Activated CD8-positive, alpha-beta memory T cell treated with anti-CD3 and anti-CD28 coated beads, Interleukin-2, amount 10 ng/mL, durations not matched to agents 7 days and 5 days (primary cell): Measurements from ENCODE around the gene WDR41. TPM values are rescaled to one million over a fixed set of nuclear protein-coding genes. Genes with fewer than 3 reads are reported as not detected.
"Not testable (repeated sequence)": the region's sequence is repeated elsewhere in the genome, so short reads cannot be mapped to it uniquely, and the experiment has no call there.

Experiments
- ATAC-seq: fragments of 150-1000 bp; cut with Tn5 transposase; one replicate; pipeline ENCODE4 v1.10.0; 2021; ENCODE audit warnings: moderate library complexity
- CTCF ChIA-PET: fragments of 350-600 bp; sonication (Branson Sonifier 250); formaldehyde crosslinking; loops from one replicate; lab custom pipeline; 2021; ENCODE audit warnings: antibody characterized with exemption; lab: Charles Lee
- DNase-seq: peaks from one replicate; pipeline ENCODE4 v3.0.0-alpha.2; 2020
- H3K27ac Mint-ChIP-seq: one replicate; pipeline ENCODE4 v1.8.0; 2021; ENCODE audit warnings: mild to moderate bottlenecking, mixed read lengths
- H3K27me3 Mint-ChIP-seq: one replicate; pipeline ENCODE4 v1.8.0; 2021; ENCODE audit warnings: mixed read lengths
- H3K36me3 Mint-ChIP-seq: one replicate; pipeline ENCODE4 v1.8.0; 2021; ENCODE audit warnings: mild to moderate bottlenecking, mixed read lengths
- H3K4me1 Mint-ChIP-seq: one replicate; pipeline ENCODE4 v1.8.0; 2021; ENCODE audit warnings: mixed read lengths
- H3K4me3 Mint-ChIP-seq: one replicate; pipeline ENCODE4 v1.8.0; 2021; ENCODE audit warnings: mild to moderate bottlenecking, moderate library complexity, mixed read lengths
- H3K9me3 Mint-ChIP-seq: one replicate; pipeline ENCODE4 v1.8.0; 2022; ENCODE audit warnings: low read depth, mixed read lengths
- total RNA-seq, 2 experiments: library from RNA; stranded (reverse); gene quantifications; one replicate each; pipeline ENCODE4 v1.2.3, GENCODE V29; 2021

The WDR41 gene
- total RNA-seq, 2 experiments from 2014 or later, result 33.2 to 35.7 TPM

GRCh38 chr5:77486344-77486962 is 5.7 kb downstream of the WDR41 start:
- Mint-ChIP-seq H3K27ac (no peak overlapping the region), H3K36me3 (peaks cover 41% of the 10 kb centered on the region), H3K27me3 (no peaks in the 10 kb centered on the region), H3K4me1 (peaks cover 16% of the 10 kb centered on the region), H3K9me3 (peaks cover 2% of the 10 kb centered on the region), H3K4me3 (no peak overlapping the region)
- CTCF ChIA-PET, result no interaction called here
- DNase-seq, result no peak
- ATAC-seq, result no peak

DNA sequence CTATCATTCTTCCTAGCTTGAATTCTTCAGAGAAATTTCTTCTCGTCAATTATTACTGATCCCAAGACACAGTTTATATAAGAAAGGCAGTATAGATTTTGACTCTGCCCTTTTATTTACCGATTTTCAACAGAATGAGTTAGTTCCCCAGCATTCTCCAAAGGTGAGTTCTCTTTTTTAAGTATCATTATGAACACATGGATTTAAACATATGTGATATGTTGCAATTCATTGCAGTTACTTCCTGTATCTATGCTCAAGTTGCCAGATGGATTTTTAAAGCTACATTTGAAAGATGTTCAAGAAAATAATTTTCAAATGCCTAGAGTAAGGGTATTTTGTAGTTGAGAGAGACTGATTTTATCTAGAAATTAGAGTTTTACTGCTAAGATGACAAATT is 8.4 kb downstream of the WDR41 start:
- Mint-ChIP-seq H3K9me3 (peaks cover 2% of the 10 kb centered on the region), H3K36me3 (peaks cover 48% of the 10 kb centered on the region), H3K27me3 (no peaks in the 10 kb centered on the region), H3K27ac (no peak overlapping the region), H3K4me1 (peaks cover 5% of the 10 kb centered on the region), H3K4me3 (no peak overlapping the region)
- DNase-seq (no peak), ATAC-seq (no peak)
- CTCF ChIA-PET, result interaction anchor here (1.2 kb wide), 1 partner anchor 9 kb away, joined by 3 read pairs; no protein-coding TSS in a partner anchor

DNA sequence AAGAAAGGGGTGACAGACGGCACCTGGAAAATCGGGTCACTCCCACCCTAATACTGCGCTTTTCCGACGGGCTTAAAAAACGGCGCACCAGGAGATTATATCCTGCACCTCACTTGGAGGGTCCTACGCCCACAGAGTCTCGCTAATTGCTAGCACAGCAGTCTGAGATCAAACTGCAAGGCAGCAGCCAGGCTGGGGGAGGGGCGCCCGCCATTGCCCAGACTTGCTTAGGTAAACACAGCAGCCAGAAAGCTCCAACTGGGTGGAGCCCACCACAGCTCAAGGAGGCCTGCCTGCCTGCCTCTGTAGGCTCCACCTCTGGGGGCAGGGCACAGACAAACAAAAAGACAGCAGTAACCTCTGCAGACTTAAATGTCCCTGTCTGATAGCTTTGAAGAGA is 17.1 kb downstream of the WDR41 start:
- H3K36me3 Mint-ChIP-seq, result peaks cover 39% of the 10 kb centered on the region
- H3K9me3 Mint-ChIP-seq, H3K4me3 Mint-ChIP-seq, CTCF ChIA-PET, H3K27me3 Mint-ChIP-seq, H3K4me1 Mint-ChIP-seq, H3K27ac Mint-ChIP-seq, DNase-seq, ATAC-seq: not testable (repeated sequence)

DNA sequence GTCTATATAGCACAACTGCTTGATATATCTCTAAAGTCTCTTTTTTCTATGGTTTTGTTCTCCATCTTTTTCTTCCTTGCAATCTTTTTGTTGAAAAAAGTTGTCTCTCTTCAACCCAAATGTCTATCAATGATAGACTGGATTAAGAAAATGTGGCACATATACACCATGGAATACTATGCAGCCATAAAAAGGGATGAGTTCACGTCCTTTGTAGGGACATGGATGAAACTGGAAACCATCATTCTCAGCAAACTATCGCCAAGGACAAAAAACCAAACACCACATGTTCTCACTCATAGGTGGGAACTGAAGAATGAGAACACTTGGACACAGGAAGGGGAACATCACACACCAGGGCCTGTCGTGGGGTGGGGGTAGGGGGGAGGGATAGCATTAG is 23.2 kb downstream of the WDR41 start:
- CTCF ChIA-PET, H3K27me3 Mint-ChIP-seq, H3K9me3 Mint-ChIP-seq, H3K4me1 Mint-ChIP-seq, DNase-seq, H3K4me3 Mint-ChIP-seq, ATAC-seq, H3K27ac Mint-ChIP-seq: not testable (repeated sequence)
- peaks cover 45% of the 10 kb centered on the region for H3K36me3 Mint-ChIP-seq

- H3K27me3 Mint-ChIP-seq, result no peaks in the 10 kb centered on the region
These were observed 28.2 kb downstream of the WDR41 start for GRCh38 chr5:77463905-77464304.

GRCh38 chr5:77461287-77461686 is 30.8 kb downstream of the WDR41 start:
- DNase-seq, result no peak
- Mint-ChIP-seq H3K27ac (no peak overlapping the region), H3K9me3 (no peaks in the 10 kb centered on the region), H3K4me1 (peaks cover 6% of the 10 kb centered on the region), H3K36me3 (peaks cover 19% of the 10 kb centered on the region), H3K4me3 (no peak overlapping the region), H3K27me3 (no peaks in the 10 kb centered on the region)
- CTCF ChIA-PET, result no interaction called here
- ATAC-seq, result no peak

More at GRCh38 chr5:77463905-77464304, 28.2 kb downstream of the WDR41 start:
- Mint-ChIP-seq H3K4me3 (no peak overlapping the region), H3K4me1 (peaks cover 6% of the 10 kb centered on the region), H3K9me3 (peaks cover under 1% of the 10 kb centered on the region), H3K36me3 (peaks cover 20% of the 10 kb centered on the region), H3K27ac (no peak overlapping the region)
- ATAC-seq (no peak), DNase-seq (no peak)
- CTCF ChIA-PET, result interaction anchor here (0.7 kb wide), 2 partner anchors 14 to 146 kb away, joined by 3 to 4 read pairs; no protein-coding TSS in a partner anchor

DNA sequence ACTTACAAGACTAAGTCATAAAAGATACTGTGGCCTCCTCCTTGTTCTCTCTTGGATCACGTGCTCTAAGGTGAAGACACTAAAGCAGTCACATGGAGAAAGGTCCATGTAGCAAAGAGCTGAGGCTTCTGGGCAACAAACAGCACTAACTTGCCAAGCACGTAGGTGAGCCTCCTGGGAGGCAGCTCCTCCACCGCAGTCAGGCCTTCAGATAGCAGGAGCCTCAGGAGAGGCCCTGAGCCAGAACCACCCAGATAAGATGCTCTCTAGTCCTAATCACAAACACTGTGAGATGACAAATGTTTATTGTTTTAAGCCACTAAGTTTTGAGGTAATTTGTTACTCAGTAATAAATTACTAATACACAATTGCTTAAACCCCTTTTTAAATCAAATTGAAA is 38.0 kb downstream of the WDR41 start:
- Mint-ChIP-seq H3K9me3 (no peaks in the 10 kb centered on the region), H3K27ac (no peak overlapping the region), H3K4me1 (no peaks in the 10 kb centered on the region), H3K4me3 (no peak overlapping the region), H3K27me3 (no peaks in the 10 kb centered on the region), H3K36me3 (peaks cover 32% of the 10 kb centered on the region)
- DNase-seq, result no peak
- CTCF ChIA-PET, result no interaction called here
- no peak for ATAC-seq

- no peak for ATAC-seq
- H3K4me3 Mint-ChIP-seq, result no peak overlapping the region
- H3K27ac Mint-ChIP-seq, result no peak overlapping the region
- no peaks in the 10 kb centered on the region for H3K27me3 Mint-ChIP-seq
- no peaks in the 10 kb centered on the region for H3K9me3 Mint-ChIP-seq
- CTCF ChIA-PET, result no interaction called here
- peaks cover 43% of the 10 kb centered on the region for H3K36me3 Mint-ChIP-seq
- DNase-seq, result no peak
- no peaks in the 10 kb centered on the region for H3K4me1 Mint-ChIP-seq
These were observed 39.8 kb downstream of the WDR41 start for GRCh38 chr5:77452351-77452750.

DNA sequence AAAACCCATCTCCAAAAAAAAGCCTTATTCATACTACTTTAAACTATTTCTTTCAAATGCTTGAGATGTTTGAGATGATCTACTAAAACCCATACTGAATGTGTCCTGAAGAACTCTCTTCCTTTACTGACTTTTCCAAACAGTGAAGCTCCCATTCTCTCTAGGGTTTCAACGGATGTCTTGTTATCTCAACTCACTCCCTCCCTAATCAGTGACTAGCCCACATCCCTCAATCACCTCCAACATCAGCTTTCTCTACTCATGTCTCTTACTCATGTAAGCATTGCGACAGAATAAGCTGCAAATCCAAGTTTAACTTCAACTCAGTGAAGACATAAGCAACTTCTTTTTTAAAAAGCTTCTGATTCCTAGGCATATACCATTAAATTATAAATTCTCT is 42.1 kb downstream of the WDR41 start:
- no peak overlapping the region for H3K27ac Mint-ChIP-seq
- DNase-seq (no peak), ATAC-seq (no peak)
- H3K9me3 Mint-ChIP-seq, result no peaks in the 10 kb centered on the region
- CTCF ChIA-PET, result interaction anchor here (1.6 to 1.8 kb wide), 2 partner anchors 13 to 42 kb away, joined by 4 to 6 read pairs; partner anchors contain the start of gene WDR41
- H3K4me3 Mint-ChIP-seq, result no peak overlapping the region
- no peaks in the 10 kb centered on the region for H3K4me1 Mint-ChIP-seq
- H3K27me3 Mint-ChIP-seq, result no peaks in the 10 kb centered on the region
- H3K36me3 Mint-ChIP-seq, result peaks cover 58% of the 10 kb centered on the region

GRCh38 chr5:77449277-77449676 is 42.8 kb downstream of the WDR41 start:
- H3K27ac Mint-ChIP-seq, result no peak overlapping the region
- H3K4me3 Mint-ChIP-seq, result no peak overlapping the region
- H3K27me3 Mint-ChIP-seq, result no peaks in the 10 kb centered on the region
- no peaks in the 10 kb centered on the region for H3K9me3 Mint-ChIP-seq
- DNase-seq (no peak), ATAC-seq (no peak)
- no peaks in the 10 kb centered on the region for H3K4me1 Mint-ChIP-seq
- CTCF ChIA-PET, result interaction anchor here (0.6 to 1.8 kb wide), 3 partner anchors 12 to 43 kb away, joined by 3 to 6 read pairs (median 4); partner anchors contain the start of gene WDR41
- H3K36me3 Mint-ChIP-seq, result peaks cover 63% of the 10 kb centered on the region

- Mint-ChIP-seq H3K36me3 (peaks cover 64% of the 10 kb centered on the region), H3K4me1 (no peaks in the 10 kb centered on the region), H3K27me3 (no peaks in the 10 kb centered on the region), H3K4me3 (no peak overlapping the region), H3K9me3 (no peaks in the 10 kb centered on the region), H3K27ac (no peak overlapping the region)
- ATAC-seq (no peak), DNase-seq (no peak)
- CTCF ChIA-PET, result interaction anchor here (1.6 kb wide), 1 partner anchor 12 kb away, joined by 6 read pairs; no protein-coding TSS in a partner anchor
These were observed 43.3 kb downstream of the WDR41 start for GRCh38 chr5:77448831-77449230.

DNA sequence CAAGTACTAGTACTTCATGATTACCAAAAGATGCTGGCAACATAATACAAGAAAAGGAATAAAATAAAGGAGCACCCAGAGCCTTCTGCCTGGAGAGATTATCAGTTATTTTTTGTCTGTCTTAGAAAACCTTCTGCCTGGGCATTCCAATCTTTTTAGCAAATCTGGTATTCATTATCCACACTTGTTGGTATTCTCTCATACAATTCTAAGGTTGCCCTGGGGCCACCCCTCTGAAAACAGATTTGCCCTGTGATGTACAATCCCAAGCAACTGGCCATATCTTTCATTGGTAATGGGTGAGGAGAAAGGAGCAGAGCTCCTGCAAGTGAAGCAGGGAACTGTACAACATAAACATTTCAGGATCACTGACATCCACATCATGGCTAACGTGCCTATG is 47.8 kb downstream of the WDR41 start:
- H3K4me3 Mint-ChIP-seq, result no peak overlapping the region
- H3K36me3 Mint-ChIP-seq, result peaks cover 51% of the 10 kb centered on the region
- H3K4me1 Mint-ChIP-seq, result no peaks in the 10 kb centered on the region
- ATAC-seq (no peak), DNase-seq (no peak)
- H3K27me3 Mint-ChIP-seq, result no peaks in the 10 kb centered on the region
- no peaks in the 10 kb centered on the region for H3K9me3 Mint-ChIP-seq
- CTCF ChIA-PET, result no interaction called here
- no peak overlapping the region for H3K27ac Mint-ChIP-seq

DNA sequence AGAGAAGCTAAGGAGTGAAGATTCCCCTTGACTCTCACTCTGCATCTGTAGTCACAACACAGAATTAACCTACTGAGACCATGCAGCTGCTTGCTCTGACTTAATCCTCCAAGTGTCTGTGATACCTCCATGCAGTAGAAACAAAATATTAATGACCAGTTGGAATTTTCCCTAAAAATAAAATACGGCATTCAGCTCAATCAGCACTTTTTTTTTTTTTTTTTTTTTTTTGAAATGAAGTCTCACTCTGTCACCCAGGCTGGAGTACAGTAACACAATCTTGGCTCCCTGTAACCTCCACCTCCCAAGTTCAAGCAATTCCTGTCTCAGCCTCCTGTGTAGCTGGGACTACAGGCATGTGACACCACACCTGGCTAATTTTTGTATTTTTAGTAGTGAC is 48.4 kb downstream of the WDR41 start:
- ATAC-seq (no peak), DNase-seq (no peak)
- Mint-ChIP-seq H3K4me3 (no peak overlapping the region), H3K4me1 (no peaks in the 10 kb centered on the region), H3K27me3 (no peaks in the 10 kb centered on the region), H3K36me3 (peaks cover 44% of the 10 kb centered on the region), H3K27ac (no peak overlapping the region), H3K9me3 (no peaks in the 10 kb centered on the region)
- CTCF ChIA-PET, result no interaction called here

GRCh38 chr5:77438071-77438470 is 54.0 kb downstream of the WDR41 start:
- DNase-seq (no peak), ATAC-seq (no peak)
- H3K9me3 Mint-ChIP-seq, result no peaks in the 10 kb centered on the region
- H3K4me3 Mint-ChIP-seq, result no peak overlapping the region
- no peaks in the 10 kb centered on the region for H3K27me3 Mint-ChIP-seq
- no peak overlapping the region for H3K27ac Mint-ChIP-seq
- H3K4me1 Mint-ChIP-seq, result no peaks in the 10 kb centered on the region
- H3K36me3 Mint-ChIP-seq, result peaks cover 16% of the 10 kb centered on the region
- CTCF ChIA-PET, result interaction anchor here (1.0 to 2.2 kb wide), 2 partner anchors 11 to 293 kb away, joined by 6 read pairs; no protein-coding TSS in a partner anchor
